GM23248 (cell line): ENCODE data around the gene NINJ1.

ENCODE experiments used
- EZH2 ChIP-seq: fragments of 200-600 bp; sonication (generic); IDR thresholded peaks from 2 replicates; pipeline ENCODE4 v1.6.1; 2018; ENCODE audit warnings: antibody characterized with exemption, mild to moderate bottlenecking; ENCODE audit not compliant: insufficient read depth, poor library complexity, severe bottlenecking
- EZH2phosphoT487 ChIP-seq: fragments of 200-600 bp; sonication (generic); IDR thresholded peaks from 2 replicates; pipeline ENCODE4 v1.6.1; 2018; ENCODE audit warnings: antibody characterized with exemption, moderate library complexity, mild to moderate bottlenecking, low read depth; ENCODE audit not compliant: insufficient read depth

- TF ChIP-seq EZH2 (no peak), EZH2phosphoT487 (no peak)
These were observed 13.2 kb downstream of the NINJ1 start for GRCh38 chr9:93120846-93121315.
